OCI-LY7 (cell line): ENCODE data around the gene TM7SF2. TPM values are rescaled to one million over a fixed set of nuclear protein-coding genes. Genes with fewer than 3 reads are reported as not detected.

ENCODE experiments used
- BruUV-seq: library from RNA; stranded (reverse); fragments of 400-500 nt; replicated peaks from 2 replicates; lab custom pipeline; 2021; lab: Mats Ljungman, UMichigan
- CTCF ChIA-PET: fragments of 300-600 bp; sonication (Branson Sonifier 250); formaldehyde crosslinking; loops from one replicate; lab custom pipeline; 2022; ENCODE audit warnings: antibody characterized with exemption; ENCODE audit not compliant: unreplicated experiment; lab: Charles Lee
- POLR2A ChIA-PET: fragments of 300-600 bp; sonication (Branson Sonifier 250); formaldehyde crosslinking; loops from one replicate; lab custom pipeline; 2022; ENCODE audit warnings: antibody characterized with exemption; lab: Charles Lee
- DNase-seq: peaks from one replicate; pipeline ENCODE4 v3.0.0-alpha.2; 2015; ENCODE audit warnings: low spot score
- H2AFZ ChIP-seq: fragments of 200-600 bp; sonication (generic), shearing (Covaris generic); 2 replicates; pipeline ENCODE4 v1.6.1; 2014; ENCODE audit warnings: mild to moderate bottlenecking, antibody characterized with exemption, low read length, moderate library complexity
- H3K27ac ChIP-seq: fragments of 200-600 bp; sonication (generic); 2 replicates; pipeline ENCODE4 v1.5.1; 2014; ENCODE audit warnings: mixed run types, low read depth, mild to moderate bottlenecking, moderate library complexity, low read length, inconsistent platforms; ENCODE audit not compliant: poor library complexity, severe bottlenecking
- H3K36me3 ChIP-seq: fragments of 200-600 bp; sonication (generic); 2 replicates; pipeline ENCODE4 v1.6.1; 2014; ENCODE audit warnings: mild to moderate bottlenecking, antibody characterized with exemption, low read length, moderate library complexity, mixed read lengths; ENCODE audit not compliant: insufficient read depth
- H3K4me1 ChIP-seq: fragments of 200-600 bp; sonication (generic); 2 replicates; pipeline ENCODE4 v1.5.1; 2014; ENCODE audit warnings: mild to moderate bottlenecking, low read length; ENCODE audit not compliant: insufficient read depth, poor library complexity, severe bottlenecking
- H3K4me2 ChIP-seq: fragments of 200-600 bp; sonication (generic); 2 replicates; pipeline ENCODE4 v1.6.1; 2014; ENCODE audit warnings: mild to moderate bottlenecking, low read length
- H3K4me3 ChIP-seq: fragments of 200-600 bp; sonication (generic); 2 replicates; pipeline ENCODE4 v1.5.1; 2014; ENCODE audit warnings: mild to moderate bottlenecking, low read depth, low read length; ENCODE audit not compliant: poor library complexity, severe bottlenecking
- H3K79me2 ChIP-seq: fragments of 200-600 bp; sonication (generic); 2 replicates; pipeline ENCODE4 v1.6.1; 2016; ENCODE audit warnings: low read depth, mild to moderate bottlenecking, low read length, moderate library complexity, mixed read lengths; ENCODE audit not compliant: insufficient read depth
- H3K9me2 ChIP-seq: fragments of 200-600 bp; sonication (generic); 2 replicates; pipeline ENCODE4 v1.6.1; 2016; ENCODE audit warnings: mild to moderate bottlenecking, low read length, mixed read lengths; ENCODE audit not compliant: insufficient read depth
- H3K9me3 ChIP-seq: fragments of 200-600 bp; sonication (generic); 2 replicates; pipeline ENCODE4 v1.6.1; 2014; ENCODE audit warnings: mild to moderate bottlenecking, mixed run types, low read length, mixed read lengths
- H4K20me1 ChIP-seq: fragments of 200-600 bp; sonication (generic); 2 replicates; pipeline ENCODE4 v1.6.1; 2014; ENCODE audit warnings: mild to moderate bottlenecking, antibody characterized with exemption, low read length, moderate library complexity, mixed read lengths; ENCODE audit not compliant: insufficient read depth
- EZH2phosphoT487 ChIP-seq: fragments of 200-600 bp; sonication (generic); IDR thresholded peaks from 2 replicates; pipeline ENCODE4 v1.6.1; 2018; ENCODE audit warnings: low read depth, borderline replicate concordance, mild to moderate bottlenecking, mixed run types, antibody characterized with exemption, low read length, moderate library complexity, mixed read lengths
- intact Hi-C: fragments of 100-400 bp; cut with micrococcal nuclease; formaldehyde crosslinking; loops from one replicate; pipeline ENCODE4 v1.10.0; 2022; ENCODE audit not compliant: unreplicated experiment
- total RNA-seq, 2 experiments: library from RNA; depleted of rRNA in 1 of 2; stranded (reverse); fragments of >200 nt in 1 of 2; shearing (Covaris generic) in 1 of 2; gene quantifications; 2 replicates each; pipeline ENCODE4 v1.2.3, GENCODE V29; 2014 to 2022
- TF ChIP-seq, protein P1 (sequence below): fragments of 200-600 bp; sonication (generic); conservative IDR thresholded peaks from 2 replicates; pipeline ENCODE4 v1.5.1; 2014; ENCODE audit warnings: mild to moderate bottlenecking, antibody characterized with exemption, low read length, moderate library complexity, mixed read lengths

Gene TM7SF2
- total RNA-seq, 2 experiments from 2014 or later = 25.8 to 54.1 TPM

DNA sequence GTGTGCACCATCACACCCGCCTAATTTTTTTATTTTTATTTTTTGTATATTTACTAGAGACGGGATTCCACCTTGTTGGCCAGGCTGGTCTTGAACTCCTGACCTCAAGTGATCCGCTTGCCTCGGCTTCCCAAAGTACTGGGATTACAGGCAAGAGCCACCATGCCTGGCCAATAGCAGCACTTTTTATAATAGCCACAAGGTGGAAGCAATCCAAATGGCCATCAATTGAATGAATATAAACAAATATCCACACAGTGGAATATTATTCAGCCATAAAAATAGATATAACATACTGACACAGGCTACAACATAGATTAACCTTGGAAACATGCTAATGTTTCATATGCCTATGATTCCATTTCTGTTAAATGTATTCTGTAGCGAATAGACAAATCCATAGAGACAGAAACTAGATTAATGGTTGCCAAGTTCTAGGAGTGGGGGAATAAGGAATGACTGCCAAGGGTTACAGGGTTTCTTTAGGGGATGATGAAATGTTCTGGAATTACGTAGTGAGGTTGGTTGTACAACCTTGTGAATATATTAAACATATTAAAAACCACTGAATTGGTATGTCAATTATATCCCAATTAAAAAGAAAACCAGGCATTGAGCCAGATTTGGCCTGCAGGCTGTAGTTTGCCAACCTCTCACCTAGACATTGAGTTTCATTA, 10.9 kb upstream of the TM7SF2 start:
- TF ChIP-seq, protein P1, sequence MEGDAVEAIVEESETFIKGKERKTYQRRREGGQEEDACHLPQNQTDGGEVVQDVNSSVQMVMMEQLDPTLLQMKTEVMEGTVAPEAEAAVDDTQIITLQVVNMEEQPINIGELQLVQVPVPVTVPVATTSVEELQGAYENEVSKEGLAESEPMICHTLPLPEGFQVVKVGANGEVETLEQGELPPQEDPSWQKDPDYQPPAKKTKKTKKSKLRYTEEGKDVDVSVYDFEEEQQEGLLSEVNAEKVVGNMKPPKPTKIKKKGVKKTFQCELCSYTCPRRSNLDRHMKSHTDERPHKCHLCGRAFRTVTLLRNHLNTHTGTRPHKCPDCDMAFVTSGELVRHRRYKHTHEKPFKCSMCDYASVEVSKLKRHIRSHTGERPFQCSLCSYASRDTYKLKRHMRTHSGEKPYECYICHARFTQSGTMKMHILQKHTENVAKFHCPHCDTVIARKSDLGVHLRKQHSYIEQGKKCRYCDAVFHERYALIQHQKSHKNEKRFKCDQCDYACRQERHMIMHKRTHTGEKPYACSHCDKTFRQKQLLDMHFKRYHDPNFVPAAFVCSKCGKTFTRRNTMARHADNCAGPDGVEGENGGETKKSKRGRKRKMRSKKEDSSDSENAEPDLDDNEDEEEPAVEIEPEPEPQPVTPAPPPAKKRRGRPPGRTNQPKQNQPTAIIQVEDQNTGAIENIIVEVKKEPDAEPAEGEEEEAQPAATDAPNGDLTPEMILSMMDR = peak; percentile 45; the same call in 1 of the 2 replicates
- TF ChIP-seq EZH2phosphoT487 = no peak
- DNase-seq = no peak
- peaks cover 6% of the 10 kb centered on the region; the same call in 1 of the 2 replicates for H4K20me1 ChIP-seq
- H2AFZ ChIP-seq = no peak overlapping the region
- H3K79me2 ChIP-seq = peaks cover 27% of the 10 kb centered on the region
- peaks cover 7% of the 10 kb centered on the region for H3K4me1 ChIP-seq
- H3K9me3 ChIP-seq = no peaks in the 10 kb centered on the region
- H3K27ac ChIP-seq = no peak overlapping the region
- H3K36me3 ChIP-seq = peaks cover 42% of the 10 kb centered on the region
- ChIA-PET CTCF (no interaction called here), POLR2A (interaction anchor here (0.6 to 0.7 kb wide), 2 partner anchors 75 to 116 kb away, joined by 3 to 4 read pairs; no protein-coding TSS in a partner anchor)
- no peak overlapping the region for H3K4me2 ChIP-seq
- H3K4me3 ChIP-seq = no peak overlapping the region
- intact Hi-C loops = no loop called here
- H3K9me2 ChIP-seq = no peaks in the 10 kb centered on the region
- no TSS peak for BruUV-seq

DNA sequence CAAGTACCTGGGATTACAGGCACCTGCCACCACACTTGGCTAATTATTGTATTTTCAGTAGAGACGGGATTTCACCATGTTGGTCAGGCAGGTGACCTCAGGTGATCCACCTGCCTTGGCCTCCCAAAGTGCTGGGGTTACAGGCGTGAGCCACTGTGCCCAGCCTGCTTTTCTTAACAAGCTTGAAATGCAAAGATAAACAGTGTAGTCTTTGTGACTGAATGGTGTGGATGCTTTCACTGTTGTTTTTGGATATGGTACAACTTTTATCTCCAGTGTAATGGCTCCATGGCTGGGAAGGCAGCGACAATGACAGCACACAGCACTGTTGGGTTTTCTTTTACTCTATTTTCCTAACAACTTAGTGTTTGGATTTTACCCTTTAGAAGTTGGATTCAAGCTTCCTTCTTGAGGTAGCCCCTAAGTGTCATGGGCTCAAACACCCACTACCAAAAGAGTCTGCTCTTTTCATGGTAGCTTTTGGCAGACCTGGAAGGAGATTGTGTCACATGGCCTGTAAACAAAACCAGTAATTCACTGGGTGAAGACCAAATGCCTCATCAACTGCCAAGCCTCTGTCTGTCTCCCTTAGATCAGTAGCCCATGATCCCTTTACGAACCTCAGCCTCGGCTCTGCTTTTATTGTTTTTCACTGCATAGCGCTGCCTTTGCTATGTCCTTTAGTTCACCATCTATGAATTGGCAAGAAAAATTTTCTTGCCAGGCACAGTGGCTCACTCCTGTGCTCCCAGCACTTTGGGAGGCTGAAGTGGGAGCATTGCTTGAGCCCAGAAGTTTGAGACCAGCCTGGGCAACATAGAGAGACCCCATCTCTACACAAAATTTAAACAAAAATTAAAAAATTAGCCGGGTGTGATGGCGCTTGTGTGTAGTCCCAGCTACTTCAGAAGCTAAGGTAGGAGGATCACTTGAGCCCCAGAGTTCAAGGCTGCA, 9.3 kb upstream of the TM7SF2 start:
- Histone ChIP-seq H3K4me1 (peaks cover under 1% of the 10 kb centered on the region), H3K79me2 (peaks cover 18% of the 10 kb centered on the region), H3K9me2 (no peaks in the 10 kb centered on the region), H3K27ac (no peak overlapping the region), H4K20me1 (no peaks in the 10 kb centered on the region), H3K4me2 (no peak overlapping the region), H3K9me3 (no peaks in the 10 kb centered on the region), H3K36me3 (peaks cover 38% of the 10 kb centered on the region), H2AFZ (no peak overlapping the region), H3K4me3 (no peak overlapping the region)
- no TSS peak for BruUV-seq
- ChIA-PET POLR2A (interaction anchor here (1.2 kb wide), 2 partner anchors 19 to 98 kb away, joined by 3 to 4 read pairs; no protein-coding TSS in a partner anchor), CTCF (interaction anchor here (0.6 kb wide), 1 partner anchor 147 kb away, joined by 3 read pairs; no protein-coding TSS in a partner anchor)
- DNase-seq = no peak
- TF ChIP-seq, protein P1 = no peak
- TF ChIP-seq EZH2phosphoT487 = no peak
- intact Hi-C loops = no loop called here
